Activated CD4-positive, alpha-beta memory T cell treated with anti-CD3 and anti-CD28 coated beads for 36 hours (primary cell): ENCODE measurements around the gene MARK3. TPM values are rescaled to one million over a fixed set of nuclear protein-coding genes. Genes with fewer than 3 reads are reported as not detected.

ENCODE experiments used
- CTCF ChIA-PET: fragments of 350-600 bp; sonication (Branson Sonifier 250); formaldehyde crosslinking; loops from one replicate; lab custom pipeline; 2021; ENCODE audit warnings: antibody characterized with exemption, inconsistent platforms; lab: Charles Lee
- POLR2A ChIA-PET: fragments of 350-600 bp; sonication (Branson Sonifier 250); formaldehyde crosslinking; loops from one replicate; lab custom pipeline; 2021; ENCODE audit warnings: antibody characterized with exemption; lab: Charles Lee
- DNase-seq: peaks from one replicate; pipeline ENCODE4 v3.0.0-alpha.2; 2020
- H3K27ac Mint-ChIP-seq: one replicate; pipeline ENCODE4 v1.8.0; 2021; ENCODE audit warnings: mixed read lengths
- H3K27me3 Mint-ChIP-seq: one replicate; pipeline ENCODE4 v1.8.0; 2021; ENCODE audit warnings: mixed read lengths
- H3K36me3 Mint-ChIP-seq: one replicate; pipeline ENCODE4 v1.8.0; 2021; ENCODE audit warnings: mixed read lengths
- H3K4me1 Mint-ChIP-seq: one replicate; pipeline ENCODE4 v1.8.0; 2021; ENCODE audit warnings: low read depth, mixed read lengths
- H3K4me3 Mint-ChIP-seq: one replicate; pipeline ENCODE4 v1.8.0; 2021; ENCODE audit warnings: mild to moderate bottlenecking, mixed read lengths
- H3K9me3 Mint-ChIP-seq: one replicate; pipeline ENCODE4 v1.8.0; 2021; ENCODE audit warnings: mixed read lengths
- intact Hi-C: fragments of 100-400 bp; cut with micrococcal nuclease; formaldehyde crosslinking; loops from one replicate; pipeline ENCODE4 v1.15.1; 2023
- total RNA-seq, 2 experiments: library from RNA; stranded (reverse); gene quantifications; one replicate each; pipeline ENCODE4 v1.2.3, GENCODE V29; 2021

Gene MARK3
- total RNA-seq, 2 experiments from 2014 or later = 63.4 to 69.1 TPM

DNA sequence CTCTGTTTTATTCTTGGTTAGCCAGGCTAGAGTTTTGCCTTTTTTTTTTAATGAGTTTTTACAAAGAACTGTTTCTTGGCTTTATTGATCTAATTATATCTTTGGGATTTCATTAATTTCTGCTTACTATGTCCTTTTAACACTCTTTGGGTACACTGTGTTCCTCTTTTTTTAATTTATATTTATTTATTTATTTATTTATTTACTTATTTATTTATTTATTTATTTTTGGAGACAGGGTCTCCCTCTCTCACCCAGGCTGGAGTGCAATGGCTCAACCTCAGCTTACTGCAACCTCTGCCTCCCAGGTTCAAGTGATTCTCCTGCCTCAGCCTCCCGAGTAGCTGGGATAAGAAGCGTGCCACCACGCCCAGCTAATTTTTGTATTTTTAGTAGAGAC is 15.1 kb upstream of the MARK3 start:
- peaks cover 6% of the 10 kb centered on the region for H3K27me3 Mint-ChIP-seq
- no peaks in the 10 kb centered on the region for H3K36me3 Mint-ChIP-seq
- DNase-seq = no peak
- POLR2A ChIA-PET = no interaction called here
- intact Hi-C loops = no loop called here
- H3K27ac Mint-ChIP-seq = no peak overlapping the region
- H3K4me3 Mint-ChIP-seq = no peak overlapping the region
- H3K9me3 Mint-ChIP-seq = no peaks in the 10 kb centered on the region
- peaks cover 5% of the 10 kb centered on the region for H3K4me1 Mint-ChIP-seq
- CTCF ChIA-PET = interaction anchor here (0.8 to 1.6 kb wide), 2 partner anchors 15 to 24 kb away, joined by 4 read pairs; no protein-coding TSS in a partner anchor

DNA sequence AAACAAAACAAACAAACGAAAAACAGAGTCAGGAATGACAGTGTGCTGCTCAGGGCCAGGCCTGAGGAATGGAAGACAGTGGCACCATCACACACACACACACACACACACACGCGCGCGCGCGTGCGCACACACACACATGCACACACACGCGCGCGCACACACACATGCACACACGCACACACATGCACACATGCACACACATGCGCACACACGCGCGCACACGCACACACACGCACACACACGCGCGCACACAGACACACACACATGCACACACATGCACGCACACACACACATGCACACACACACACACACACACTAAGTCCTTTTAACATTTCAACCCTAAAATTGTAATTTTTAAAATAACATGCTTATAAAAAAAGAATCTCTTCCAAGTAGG is 13.2 kb upstream of the MARK3 start:
- H3K27ac Mint-ChIP-seq = no peak overlapping the region
- H3K27me3 Mint-ChIP-seq = peaks cover 6% of the 10 kb centered on the region
- no peak for DNase-seq
- no peaks in the 10 kb centered on the region for H3K9me3 Mint-ChIP-seq
- ChIA-PET CTCF (no interaction called here), POLR2A (no interaction called here)
- peaks cover 5% of the 10 kb centered on the region for H3K4me1 Mint-ChIP-seq
- H3K36me3 Mint-ChIP-seq = no peaks in the 10 kb centered on the region
- H3K4me3 Mint-ChIP-seq = no peak overlapping the region
- intact Hi-C loops = no loop called here

DNA sequence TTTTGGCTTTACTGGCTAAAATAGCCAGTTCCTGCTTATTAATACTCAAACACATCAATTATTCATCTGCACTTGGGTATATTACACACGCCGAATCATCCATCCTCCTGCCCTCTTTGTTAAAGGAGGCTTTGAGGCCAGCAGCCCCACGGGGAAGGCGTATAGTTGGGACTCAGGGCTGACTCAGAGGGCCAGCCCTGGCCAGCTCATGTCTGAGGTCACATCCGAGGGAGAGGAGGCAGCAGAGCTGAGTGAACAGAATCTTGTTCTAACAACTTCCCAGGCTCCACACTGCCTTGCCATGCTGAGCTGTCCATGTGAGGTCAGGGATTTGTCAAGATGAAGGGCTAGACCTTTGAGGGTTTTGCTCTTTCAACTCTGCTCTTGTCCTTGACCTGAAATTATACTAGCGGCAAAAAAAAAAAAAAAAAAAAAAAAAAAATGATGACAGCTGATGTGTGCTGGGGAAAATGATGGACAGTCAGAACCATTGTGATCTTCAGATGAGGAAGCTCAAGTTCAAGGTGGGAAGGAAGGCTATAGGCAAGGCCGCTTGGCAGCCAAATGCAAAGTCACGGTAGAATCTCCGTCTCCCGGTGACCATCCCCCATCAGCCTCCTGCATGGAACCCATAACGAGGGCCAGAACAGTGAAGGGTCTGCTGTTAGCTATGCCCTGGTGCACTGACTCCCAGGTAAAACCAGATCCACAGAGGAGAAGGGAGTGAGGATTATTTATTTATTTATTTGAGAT is 12.5 kb upstream of the MARK3 start:
- Mint-ChIP-seq H3K36me3 (no peaks in the 10 kb centered on the region), H3K27me3 (peaks cover 6% of the 10 kb centered on the region), H3K9me3 (no peaks in the 10 kb centered on the region), H3K4me1 (peaks cover 5% of the 10 kb centered on the region), H3K27ac (no peak overlapping the region), H3K4me3 (no peak overlapping the region)
- intact Hi-C loops = no loop called here
- DNase-seq = peak; percentile 64
- ChIA-PET POLR2A (no interaction called here), CTCF (interaction anchor here (0.6 to 0.9 kb wide), 2 partner anchors 10 to 16 kb away, joined by 3 read pairs; no protein-coding TSS in a partner anchor)

DNA sequence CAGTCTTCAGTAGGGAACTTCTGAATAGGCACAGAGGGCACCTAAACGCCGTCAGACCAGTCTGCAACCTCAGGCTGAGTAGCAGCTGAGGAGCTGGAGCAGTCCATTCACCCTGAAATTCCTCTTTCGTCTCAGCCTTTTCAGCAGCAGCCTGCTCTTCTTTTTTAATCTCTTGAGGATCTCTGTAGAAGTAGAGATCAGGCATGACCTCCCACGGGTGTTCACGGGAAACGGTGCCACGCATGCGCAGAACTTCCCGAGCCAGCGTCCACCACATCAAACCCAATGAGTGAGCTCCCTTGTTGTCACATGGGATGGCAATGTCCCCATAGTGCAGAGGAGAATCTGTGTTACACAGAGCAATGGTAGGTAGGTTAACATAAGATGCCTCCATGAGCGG is 11.1 kb upstream of the MARK3 start:
- no peak overlapping the region for H3K4me3 Mint-ChIP-seq
- DNase-seq = no peak
- ChIA-PET POLR2A (no interaction called here), CTCF (interaction anchor here (0.9 to 9.6 kb wide), 2 partner anchors 12 to 17 kb away, joined by 3 to 101 read pairs; no protein-coding TSS in a partner anchor)
- no peaks in the 10 kb centered on the region for H3K9me3 Mint-ChIP-seq
- H3K27ac Mint-ChIP-seq = no peak overlapping the region
- peaks cover 5% of the 10 kb centered on the region for H3K4me1 Mint-ChIP-seq
- intact Hi-C loops = no loop called here
- no peaks in the 10 kb centered on the region for H3K36me3 Mint-ChIP-seq
- H3K27me3 Mint-ChIP-seq = peaks cover 6% of the 10 kb centered on the region

DNA sequence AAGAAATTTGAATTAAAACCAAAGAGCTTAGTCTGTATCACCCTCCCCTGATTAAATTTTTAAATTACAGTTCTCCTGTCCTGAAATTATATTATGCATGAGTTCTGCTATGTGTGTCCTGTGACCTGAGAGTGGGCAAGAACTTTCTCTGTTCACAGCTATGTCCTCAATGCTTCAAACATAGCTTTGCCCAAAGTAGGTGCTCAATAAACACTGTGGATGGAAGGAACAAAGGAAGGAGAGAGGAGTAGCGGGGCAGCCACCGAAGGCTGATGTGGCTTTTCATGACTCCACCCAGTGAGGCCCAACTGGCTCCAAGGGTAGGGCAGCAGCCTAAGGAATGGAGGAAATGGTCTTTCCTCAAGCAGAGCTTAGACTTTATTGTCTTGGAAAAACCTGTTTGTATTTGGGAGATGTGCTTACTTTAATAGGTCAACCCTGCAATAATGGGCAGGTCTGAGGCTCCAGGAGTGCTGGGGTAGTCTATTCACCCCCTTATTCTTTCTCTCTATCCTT is 7.6 kb upstream of the MARK3 start:
- no peaks in the 10 kb centered on the region for H3K36me3 Mint-ChIP-seq
- H3K9me3 Mint-ChIP-seq = no peaks in the 10 kb centered on the region
- peaks cover 8% of the 10 kb centered on the region for H3K27me3 Mint-ChIP-seq
- ChIA-PET POLR2A (no interaction called here), CTCF (interaction anchor here (9.6 kb wide), 1 partner anchor 14 kb away, joined by 101 read pairs; no protein-coding TSS in a partner anchor)
- intact Hi-C loops = no loop called here
- H3K4me3 Mint-ChIP-seq = no peak overlapping the region
- no peak for DNase-seq
- no peak overlapping the region for H3K27ac Mint-ChIP-seq
- peaks cover 11% of the 10 kb centered on the region for H3K4me1 Mint-ChIP-seq

DNA sequence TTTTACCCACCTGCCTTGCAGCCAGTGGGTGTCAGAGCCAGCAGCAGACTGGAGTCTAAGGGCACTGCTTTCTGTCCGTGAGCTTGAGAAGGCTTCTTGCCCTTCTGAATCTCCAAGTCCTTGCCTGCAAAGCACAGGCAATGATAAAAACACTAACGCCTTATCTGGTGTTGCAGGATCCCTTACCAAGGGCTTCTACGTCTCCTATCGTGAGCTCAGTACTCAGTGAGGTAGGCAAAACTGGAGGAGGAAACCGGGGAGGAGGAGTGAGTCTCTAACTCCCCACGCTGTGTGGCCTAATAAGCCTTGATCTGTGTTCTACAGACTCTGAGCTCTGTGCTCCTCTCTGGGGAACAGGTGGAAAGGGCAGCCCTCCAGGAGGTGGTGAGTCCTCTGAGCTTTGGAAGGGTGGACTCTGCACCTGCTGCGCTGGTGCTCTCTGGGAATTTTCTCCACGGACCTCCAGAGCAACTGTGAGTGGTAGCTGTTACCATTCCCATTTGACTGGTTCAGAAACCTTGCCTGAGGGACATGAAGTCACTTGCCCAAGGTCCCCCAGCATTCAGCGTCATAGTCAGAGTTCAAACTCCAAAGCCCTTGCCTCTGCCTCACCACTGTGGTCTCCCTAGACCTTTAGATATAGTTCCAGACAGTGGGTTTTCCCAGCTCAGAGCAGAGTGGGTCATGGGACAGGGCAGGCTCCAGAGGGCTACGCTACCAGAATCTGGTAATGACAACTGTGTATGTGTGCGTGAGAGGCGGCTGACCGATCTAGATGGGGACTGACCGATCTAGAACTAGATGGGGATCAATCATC is 7.0 kb upstream of the MARK3 start:
- ChIA-PET POLR2A (no interaction called here), CTCF (interaction anchor here (9.6 kb wide), 1 partner anchor 13 kb away, joined by 101 read pairs; no protein-coding TSS in a partner anchor)
- no peak overlapping the region for H3K27ac Mint-ChIP-seq
- no peaks in the 10 kb centered on the region for H3K9me3 Mint-ChIP-seq
- H3K4me1 Mint-ChIP-seq = peaks cover 12% of the 10 kb centered on the region
- intact Hi-C loops = no loop called here
- H3K27me3 Mint-ChIP-seq = peaks cover 6% of the 10 kb centered on the region
- H3K36me3 Mint-ChIP-seq = no peaks in the 10 kb centered on the region
- DNase-seq = no peak
- no peak overlapping the region for H3K4me3 Mint-ChIP-seq

DNA sequence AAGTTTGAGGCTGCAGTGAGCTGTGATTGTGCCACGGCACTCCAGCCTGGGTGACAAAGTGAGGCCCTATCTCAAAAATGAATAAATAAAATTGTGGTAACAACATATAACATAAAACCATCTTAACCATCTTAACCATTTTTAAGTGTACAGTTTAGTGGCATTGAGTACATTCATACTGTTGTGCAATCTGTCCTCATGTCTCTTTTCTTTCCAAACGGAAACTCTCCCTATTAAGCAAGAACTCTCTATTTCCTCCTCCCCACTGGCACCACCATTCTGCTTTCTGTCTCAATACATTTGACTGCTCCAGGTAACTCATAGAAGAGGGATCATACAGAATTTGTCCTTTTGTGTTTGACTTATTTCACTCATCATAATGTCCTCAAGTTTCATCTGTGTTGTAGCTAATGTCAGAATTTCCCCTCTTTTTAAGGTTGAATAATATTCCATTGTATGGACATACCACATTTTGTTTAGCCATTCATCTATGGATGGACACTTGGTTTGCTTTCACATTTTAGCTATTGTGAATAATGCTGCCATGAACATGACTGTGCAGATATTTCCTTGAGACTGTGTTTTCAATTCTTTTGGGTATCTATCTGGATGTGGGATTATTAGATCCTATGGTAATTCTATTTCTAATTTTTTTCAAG is 4.4 kb upstream of the MARK3 start:
- intact Hi-C loops = no loop called here
- H3K27ac Mint-ChIP-seq = no peak overlapping the region
- ChIA-PET CTCF (interaction anchor here (0.9 to 9.6 kb wide), 2 partner anchors 10 to 24 kb away, joined by 3 to 101 read pairs; no protein-coding TSS in a partner anchor), POLR2A (interaction anchor here (0.6 kb wide), 2 partner anchors 25 to 80 kb away, joined by 3 read pairs; no protein-coding TSS in a partner anchor)
- no peak for DNase-seq
- no peaks in the 10 kb centered on the region for H3K9me3 Mint-ChIP-seq
- H3K27me3 Mint-ChIP-seq = peaks cover 3% of the 10 kb centered on the region
- H3K4me3 Mint-ChIP-seq = no peak overlapping the region
- H3K36me3 Mint-ChIP-seq = peaks cover under 1% of the 10 kb centered on the region
- H3K4me1 Mint-ChIP-seq = peaks cover 20% of the 10 kb centered on the region

DNA sequence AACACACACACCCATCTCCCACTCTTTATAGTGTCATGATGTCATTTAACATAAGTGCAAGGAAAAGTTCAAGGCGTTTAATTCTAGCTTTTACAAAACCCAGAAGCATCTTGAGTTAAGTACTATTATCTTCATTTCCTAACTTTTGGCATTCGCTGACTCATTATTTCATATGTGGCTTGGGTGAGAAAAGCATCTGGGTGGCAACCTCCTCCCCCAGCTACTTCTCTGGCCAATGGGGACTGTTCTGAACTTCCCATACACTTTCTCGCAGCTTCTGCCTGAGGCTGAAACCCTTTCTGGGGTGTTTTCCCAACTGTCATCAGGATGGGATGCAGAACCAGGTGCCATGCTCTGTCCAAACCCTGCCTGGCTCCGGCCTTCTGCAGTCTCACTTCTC is 2.8 kb upstream of the MARK3 start:
- ChIA-PET POLR2A (no interaction called here), CTCF (interaction anchor here (0.8 to 9.6 kb wide), 2 partner anchors 9 to 86 kb away, joined by 3 to 101 read pairs; no protein-coding TSS in a partner anchor)
- no peak overlapping the region for H3K4me3 Mint-ChIP-seq
- peaks cover 23% of the 10 kb centered on the region for H3K4me1 Mint-ChIP-seq
- H3K27ac Mint-ChIP-seq = peak overlapping the region; percentile 26
- no peak for DNase-seq
- H3K36me3 Mint-ChIP-seq = peaks cover 6% of the 10 kb centered on the region
- H3K27me3 Mint-ChIP-seq = peaks cover 3% of the 10 kb centered on the region
- H3K9me3 Mint-ChIP-seq = no peaks in the 10 kb centered on the region
- intact Hi-C loops = no loop called here

DNA sequence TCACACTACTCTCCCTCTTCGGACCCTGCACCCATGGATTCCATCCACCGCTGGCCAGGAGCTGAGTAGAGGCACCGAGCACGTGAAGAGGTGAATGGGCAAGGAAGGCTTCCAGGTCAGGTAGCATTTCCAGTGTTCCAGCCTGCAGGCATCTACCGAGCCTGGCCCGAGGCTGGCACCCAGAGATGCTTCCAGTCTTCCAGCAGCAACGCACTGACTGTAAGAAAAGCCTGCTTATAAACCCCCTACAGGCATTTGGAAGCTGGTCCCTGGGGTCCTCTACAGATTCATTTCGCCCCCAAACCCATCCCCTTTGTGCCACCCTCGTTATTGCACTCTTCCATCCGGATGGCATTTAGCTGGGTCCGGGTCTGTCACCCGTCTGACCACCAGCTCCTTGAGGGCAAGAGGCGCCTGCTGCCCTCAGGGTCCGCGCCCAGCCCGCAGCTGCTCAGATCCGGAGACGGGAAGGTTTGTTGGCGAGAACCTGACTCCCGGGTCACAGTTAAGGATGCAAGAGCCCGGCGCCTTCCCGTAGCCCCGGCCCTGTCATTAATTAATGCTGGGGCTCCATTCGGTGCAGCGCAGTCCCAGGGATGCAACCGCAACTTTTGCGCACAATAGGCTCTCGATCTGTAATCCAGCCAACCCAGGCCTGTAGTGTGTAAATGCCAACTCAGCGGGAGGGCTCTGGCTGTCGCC is 614 bp upstream of the MARK3 start:
- intact Hi-C loops = loop anchor here (1.0 to 5.0 kb wide), 3 partner anchors 10 to 50 kb away; partner anchors contain the start of gene EIF5
- Mint-ChIP-seq H3K9me3 (no peaks in the 10 kb centered on the region), H3K4me1 (peaks cover 35% of the 10 kb centered on the region), H3K36me3 (peaks cover 6% of the 10 kb centered on the region), H3K27ac (peak overlapping the region; percentile 83), H3K27me3 (peaks cover 3% of the 10 kb centered on the region), H3K4me3 (peak overlapping the region; percentile 89)
- ChIA-PET POLR2A (interaction anchor here (2.2 kb wide), 1 partner anchor 50 kb away, joined by 14 read pairs; the partner anchor contains the start of gene EIF5), CTCF (interaction anchor here (0.7 kb wide), 1 partner anchor 10 kb away, joined by 4 read pairs; no protein-coding TSS in a partner anchor)
- no peak for DNase-seq

DNA sequence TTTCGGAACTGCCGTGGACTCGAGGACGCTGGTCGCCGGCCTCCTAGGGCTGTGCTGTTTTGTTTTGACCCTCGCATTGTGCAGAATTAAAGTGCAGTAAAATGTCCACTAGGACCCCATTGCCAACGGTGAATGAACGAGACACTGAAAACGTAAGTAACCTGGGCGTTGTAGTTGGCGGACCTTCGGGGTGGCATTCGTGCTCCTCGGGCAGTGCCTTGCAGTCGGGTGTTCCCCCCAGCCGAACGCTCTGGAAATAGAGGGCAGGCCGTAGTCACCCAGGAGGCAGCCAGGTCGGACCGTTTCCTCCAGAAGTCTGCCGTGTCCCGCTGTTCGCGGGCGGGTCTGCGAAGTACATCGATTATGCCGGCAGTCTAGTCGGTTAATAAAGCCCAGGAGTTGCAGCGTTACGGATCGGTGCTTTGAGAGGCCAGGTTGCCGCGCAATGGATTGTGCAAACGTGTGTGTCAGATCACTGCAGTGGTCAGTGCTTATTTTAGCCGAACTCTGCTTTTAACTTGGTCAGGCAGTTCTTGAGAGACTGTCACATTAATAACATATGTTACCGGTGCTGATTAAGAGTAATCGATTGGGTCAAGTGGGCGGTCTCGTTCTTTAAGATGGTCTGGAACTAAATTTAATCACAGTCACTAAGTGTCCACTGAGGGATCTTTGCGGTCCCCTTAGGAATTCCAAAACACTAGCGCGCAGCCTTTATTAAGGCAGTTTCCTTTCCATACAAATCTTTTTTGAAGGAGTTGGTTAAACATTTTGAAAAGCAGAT is 906 bp downstream of the MARK3 start:
- Mint-ChIP-seq H3K4me1 (peaks cover 44% of the 10 kb centered on the region), H3K36me3 (peaks cover 6% of the 10 kb centered on the region), H3K4me3 (peak overlapping the region; percentile 98), H3K27me3 (no peaks in the 10 kb centered on the region), H3K9me3 (no peaks in the 10 kb centered on the region), H3K27ac (peak overlapping the region; percentile 94)
- intact Hi-C loops = loop anchor here (1.0 to 5.0 kb wide), 4 partner anchors 8 to 52 kb away; partner anchors contain the start of gene EIF5
- DNase-seq = peak; percentile 57
- ChIA-PET POLR2A (interaction anchor here (2.2 kb wide), 1 partner anchor 52 kb away, joined by 14 read pairs; the partner anchor contains the start of gene EIF5), CTCF (no interaction called here)
